ENCODE measurements around the gene APBB1. TPM values are rescaled to one million over a fixed set of nuclear protein-coding genes. Genes with fewer than 3 reads are reported as not detected.

The APBB1 gene
- total and polyA plus RNA-seq, 2 of the 4 experiments (the other 2 are of a cell fraction): 39.4 to 44.1 TPM

- Histone ChIP-seq H3K27ac (ENCODE audit: insufficient read depth, low read length) (peak within 1 kb of the TSS; percentile 76), H3K18ac (ENCODE audit: low read depth, low read length) (peak within 1 kb of the TSS; percentile 66; the same call in 1 of the 2 replicates), H4K5ac (ENCODE audit: low read depth, low read length) (peak within 1 kb of the TSS; percentile 57), H2BK20ac (ENCODE audit: low read depth, low read length) (peak within 1 kb of the TSS; percentile 58), H2AK5ac (ENCODE audit: low read depth, low read length) (peak within 1 kb of the TSS; percentile 45), H4K91ac (ENCODE audit: insufficient read depth, low read depth, low read length) (peak within 1 kb of the TSS; percentile 61), H3K4me3 (ENCODE audit: insufficient read depth, low read depth, low read length) (peak within 1 kb of the TSS; percentile 90), H2BK120ac (ENCODE audit: low read depth, low read length) (peak within 1 kb of the TSS; percentile 80), H3K56ac (ENCODE audit: extremely low read depth, insufficient read depth, low read length) (peak within 1 kb of the TSS; percentile 16; the same call in 1 of the 2 replicates), H3K23ac (ENCODE audit: low read depth, low read length) (peak within 1 kb of the TSS; percentile 46), H2BK15ac (ENCODE audit: low read depth, low read length) (peak within 1 kb of the TSS; percentile 45; the same call in 2 of the 3 replicates), H3K79me1 (ENCODE audit: low read depth in 1 of 2, low read length in 2 of 2) (peaks cover 5 to 25% of the 10 kb centered on the region in 2 experiments; a peak in 2 of 4 replicates), H4K20me1 (ENCODE audit: insufficient read depth, low read length) (no peaks in the 10 kb centered on the region), H3K9me3 (ENCODE audit: control insufficient read depth, insufficient read depth, low read length) (no peaks in the 10 kb centered on the region), H3K36me3 (ENCODE audit: control insufficient read depth, insufficient read depth, low read length) (peaks cover 14% of the 10 kb centered on the region; the same call in 1 of the 2 replicates), H3K4ac (ENCODE audit: low read depth, low read length) (peak within 1 kb of the TSS; percentile 85), H3K9ac (ENCODE audit: low read depth, low read length) (peak within 1 kb of the TSS; percentile 80), H3K4me1 (ENCODE audit: control insufficient read depth, insufficient read depth, low read length) (peaks cover 6% of the 10 kb centered on the region), H3K9me1 (ENCODE audit: insufficient read depth, low read length) (peaks cover 20% of the 10 kb centered on the region), H4K8ac (ENCODE audit: low read depth in 2 of 2, low read length in 2 of 2) (peak within 1 kb of the TSS; percentile 40 to 87; a peak in 3 of 4 replicates), H3K14ac (replicated peaks; ENCODE audit: low read depth, low read length) (peak within 1 kb of the TSS; percentile 78), H2BK5ac (ENCODE audit: low read depth, low read length, poor library complexity, severe bottlenecking) (peak within 1 kb of the TSS; percentile 61), H2AK9ac (replicated peaks; ENCODE audit: low read depth, low read length, poor library complexity) (peak within 1 kb of the TSS; percentile 98), H3K27me3 (ENCODE audit: control insufficient read depth, insufficient read depth, low read length) (no peaks in the 10 kb centered on the region), H3K4me2 (ENCODE audit: low read depth, low read length) (peak within 1 kb of the TSS; percentile 96), H2AFZ (replicated peaks; ENCODE audit: low read length, poor library complexity) (peak within 1 kb of the TSS; percentile 89)
- peak; percentile 95 for ATAC-seq (ENCODE audit: low read depth)
- intact Hi-C loops (cut with micrococcal nuclease): loop anchor here (2.0 kb wide), 1 partner anchor 29 kb away; the partner anchor contains the start of gene APBB1
- in situ Hi-C loops (cut with MboI; ENCODE audit: low sequenced_read_pairs): loop anchor here (10.0 kb wide), 1 partner anchor 295 kb away; the partner anchor contains the start of gene MRPL17
- dilution Hi-C loops (cut with HindIII; ENCODE audit: low sequenced_read_pairs, unreplicated experiment): no loop called here
- WGBS, 2 experiments (ENCODE audit: extremely low coverage in 2 of 2, insufficient read length in 1 of 2): 1% methylated on average over 25 of the region's 63 CpGs; no CpG with 5 or more reads in 1 of the 2 experiments
- ChIA-PET POLR2A (ENCODE audit: unreplicated experiment) (interaction anchor here (0.6 kb wide), 2 partner anchors 13 to 72 kb away, joined by 4 to 5 read pairs; no protein-coding TSS in a partner anchor), CTCF (interaction anchor here (0.8 to 1.1 kb wide), 2 partner anchors 11 to 30 kb away, joined by 4 to 5 read pairs; no protein-coding TSS in a partner anchor)
- DNase-seq: peak; percentile 80
- BruUV-seq (replicated peaks): no TSS peak
- no peak for TF ChIP-seq CHD1 (IDR thresholded peaks at IDR 0.05; ENCODE audit: low read depth, low read length)
- no peak for TF ChIP-seq SMC3 (IDR thresholded peaks at IDR 0.05; ENCODE audit: low read depth, low read length)
- peak; percentile 84; the same call in 1 of the 2 replicates for TF ChIP-seq MXI1 (IDR thresholded peaks at IDR 0.05; ENCODE audit: borderline replicate concordance, low read depth, low read length)
- TF ChIP-seq BHLHE40 (IDR thresholded peaks at IDR 0.05; ENCODE audit: low read depth, low read length): peak; percentile 95
- peak; percentile 87; the same call in 1 of the 2 replicates for TF ChIP-seq MAZ (IDR thresholded peaks at IDR 0.05; ENCODE audit: borderline replicate concordance, low read depth, low read length)
- no peak for TF ChIP-seq RAD21 (IDR thresholded peaks at IDR 0.05; ENCODE audit: low read length)
- no peak for TF ChIP-seq RCOR1 (IDR thresholded peaks at IDR 0.05; ENCODE audit: insufficient replicate concordance, low read length)
- TF ChIP-seq RFX5 (IDR thresholded peaks at IDR 0.05; ENCODE audit: low read depth, low read length): no peak
- TF ChIP-seq POLR2A (IDR thresholded peaks at IDR 0.05; ENCODE audit: low read depth, low read length): peak; percentile 65; the same call in 1 of the 2 replicates
- TF ChIP-seq NFE2L2 (IDR thresholded peaks at IDR 0.05; ENCODE audit: low read depth, low read length): no peak
- TF ChIP-seq FOS (IDR thresholded peaks at IDR 0.05; ENCODE audit: low read depth, low read length): no peak
- no peak for TF ChIP-seq CEBPB (IDR thresholded peaks at IDR 0.05; ENCODE audit: low read depth, low read length)
- peak; percentile 60 for TF ChIP-seq USF2 (IDR thresholded peaks at IDR 0.05; ENCODE audit: low read depth, low read length)
- TF ChIP-seq ELK1 (IDR thresholded peaks at IDR 0.05; ENCODE audit: borderline replicate concordance, low read depth, low read length): no peak
These were observed 28.8 kb downstream of the APBB1 start, which contains the start of gene SMPD1 for GRCh38 chr11:6389905-6390717. Gene SMPD1 (plus strand): TSS chr11:6390474. CDS start chr11:6390599, 125 bp downstream.
